OCI-LY1 (cell line): ENCODE results near the gene ZC2HC1C.

Experiments
- CTCF ChIP-seq: fragments of 200-600 bp; sonication (generic), shearing (Covaris generic); IDR thresholded peaks from 2 replicates; pipeline ENCODE4 v1.5.1; 2017; ENCODE audit warnings: mild to moderate bottlenecking, antibody characterized with exemption, low read length, moderate library complexity, mixed read lengths
- EZH2 ChIP-seq: fragments of 200-600 bp; sonication (generic), shearing (Covaris generic); IDR thresholded peaks from 2 replicates; pipeline ENCODE4 v1.8.0; 2017; ENCODE audit warnings: borderline replicate concordance, mixed run types, mild to moderate bottlenecking, antibody characterized with exemption, low read length, moderate library complexity, mixed read lengths

- TF ChIP-seq EZH2 (no peak), CTCF (no peak)
Observed at GRCh38 chr14:75079521-75079920, 10.1 kb downstream of the ZC2HC1C start.
